NCI-H2107 (cell line): ENCODE data around the gene DIAPH3.
"Not testable (repeated sequence)": the region's sequence is repeated elsewhere in the genome, so short reads cannot be mapped to it uniquely, and the experiment has no call there.

Experiments used
- DNase-seq: peaks from one replicate; lab custom pipeline; 2025; lab: John Stamatoyannopoulos, UW

Gene DIAPH3

GRCh38 chr13:60095300-60095699, 68.4 kb downstream of the DIAPH3 start:
- no peak for DNase-seq

- no peak for DNase-seq
Measured at GRCh38 chr13:60094385-60095088, 69.2 kb downstream of the DIAPH3 start.

- no peak for DNase-seq
Measured at GRCh38 chr13:60093425-60094019, 70.2 kb downstream of the DIAPH3 start.

- DNase-seq, result no peak
Measured at GRCh38 chr13:60091573-60091972, 72.2 kb downstream of the DIAPH3 start.

- DNase-seq, result no peak
Measured at GRCh38 chr13:60090574-60090973, 73.2 kb downstream of the DIAPH3 start.

GRCh38 chr13:60083780-60084179, 79.9 kb downstream of the DIAPH3 start:
- not testable (repeated sequence) for DNase-seq

- no peak for DNase-seq
Measured at GRCh38 chr13:60080850-60081249, 82.9 kb downstream of the DIAPH3 start.

- no peak for DNase-seq
Measured at GRCh38 chr13:60078226-60078625, 85.5 kb downstream of the DIAPH3 start.

- DNase-seq, result no peak
Measured at GRCh38 chr13:60075850-60076249, 87.9 kb downstream of the DIAPH3 start.

- no peak for DNase-seq
Measured at GRCh38 chr13:60074397-60074796, 89.3 kb downstream of the DIAPH3 start.

- no peak for DNase-seq
Measured at GRCh38 chr13:60066226-60066625, 97.5 kb downstream of the DIAPH3 start.

- DNase-seq, result no peak
Measured at GRCh38 chr13:60062502-60062901, 101.2 kb downstream of the DIAPH3 start.

- no peak for DNase-seq
Measured at GRCh38 chr13:60061737-60062136, 102.0 kb downstream of the DIAPH3 start.

GRCh38 chr13:60051754-60052285, 111.9 kb downstream of the DIAPH3 start:
- DNase-seq, result no peak

GRCh38 chr13:60048353-60048752, 115.4 kb downstream of the DIAPH3 start:
- not testable (repeated sequence) for DNase-seq

GRCh38 chr13:60047918-60048317, 115.8 kb downstream of the DIAPH3 start:
- DNase-seq, result no peak

- no peak for DNase-seq
Measured at GRCh38 chr13:60044321-60044720, 119.4 kb downstream of the DIAPH3 start.

- DNase-seq, result no peak
Measured at GRCh38 chr13:60043262-60043661, 120.5 kb downstream of the DIAPH3 start.

GRCh38 chr13:60040668-60041067, 123.1 kb downstream of the DIAPH3 start:
- not testable (repeated sequence) for DNase-seq

- no peak for DNase-seq
Measured at GRCh38 chr13:60035874-60036273, 127.9 kb downstream of the DIAPH3 start.

- DNase-seq, result no peak
Measured at GRCh38 chr13:60032851-60033250, 130.9 kb downstream of the DIAPH3 start.

GRCh38 chr13:60028021-60028420, 135.7 kb downstream of the DIAPH3 start:
- DNase-seq, result no peak

- no peak for DNase-seq
Measured at GRCh38 chr13:60026286-60026685, 137.4 kb downstream of the DIAPH3 start.

- DNase-seq, result no peak
Measured at GRCh38 chr13:60020288-60020687, 143.4 kb downstream of the DIAPH3 start.
